DMS153 (cell line): Measurements from ENCODE around the gene SKAP2.
A peak's percentile ranks its signal among the peaks of the same experiment; 100 is the strongest.

Source experiments
- DNase-seq: peaks from one replicate; lab custom pipeline; 2025; lab: John Stamatoyannopoulos, UW

The SKAP2 gene

DNA sequence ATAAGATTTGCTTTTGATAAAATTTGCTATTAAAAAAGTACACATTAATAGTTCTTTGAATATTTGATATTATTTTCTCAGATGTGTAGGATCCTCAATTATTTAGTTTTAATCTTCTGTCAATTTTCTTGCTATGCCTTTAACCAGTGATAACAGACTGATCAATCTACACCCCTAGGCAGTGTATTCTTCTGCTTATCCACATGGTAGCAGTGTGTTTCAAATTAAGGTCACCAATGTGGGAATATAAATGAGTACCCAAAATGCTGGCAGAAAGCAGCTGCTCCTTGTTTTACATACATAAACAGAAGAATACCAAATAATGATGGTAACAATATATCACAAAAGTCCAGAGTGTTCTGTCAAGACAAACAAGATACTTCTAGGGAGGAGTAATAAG lies 87.0 kb downstream of the SKAP2 start:
- DNase-seq: no peak

DNA sequence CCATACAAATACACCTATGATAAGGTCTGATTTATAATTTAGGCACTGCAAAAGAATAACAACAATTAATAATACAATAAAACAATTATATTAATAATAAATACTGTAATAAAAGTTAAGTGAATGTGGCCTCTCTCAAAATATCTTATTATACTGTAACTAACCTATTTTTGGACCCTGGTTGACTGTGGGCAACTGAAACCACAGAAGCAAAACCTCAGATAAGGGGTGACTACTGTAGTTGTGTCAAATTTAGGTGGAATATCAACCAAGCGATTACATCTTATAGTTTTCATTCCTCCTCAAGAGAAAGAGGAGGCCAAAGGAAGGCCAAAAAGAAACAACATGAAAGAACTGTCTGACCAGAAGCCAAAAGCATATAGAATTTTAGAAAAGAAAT lies 103.9 kb downstream of the SKAP2 start:
- DNase-seq: no peak

DNA sequence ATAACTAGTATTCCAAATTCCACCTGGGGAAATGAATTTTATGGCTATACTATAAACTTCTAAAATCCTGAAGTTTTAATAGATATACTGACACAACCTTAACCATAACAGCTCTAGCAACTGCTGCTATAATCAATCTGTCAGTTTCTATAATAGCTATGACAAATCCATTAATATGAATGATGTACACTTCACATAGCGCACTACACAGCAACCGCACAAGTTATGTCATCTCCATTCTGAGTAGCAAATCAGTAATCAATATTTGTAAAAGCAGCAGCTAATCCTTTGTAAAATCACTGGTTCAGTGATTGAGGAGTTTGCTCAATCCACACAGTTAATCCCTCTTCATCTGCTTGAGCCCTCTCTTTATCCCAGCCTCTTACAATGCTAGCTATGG lies 105.3 kb downstream of the SKAP2 start:
- DNase-seq: no peak

DNA sequence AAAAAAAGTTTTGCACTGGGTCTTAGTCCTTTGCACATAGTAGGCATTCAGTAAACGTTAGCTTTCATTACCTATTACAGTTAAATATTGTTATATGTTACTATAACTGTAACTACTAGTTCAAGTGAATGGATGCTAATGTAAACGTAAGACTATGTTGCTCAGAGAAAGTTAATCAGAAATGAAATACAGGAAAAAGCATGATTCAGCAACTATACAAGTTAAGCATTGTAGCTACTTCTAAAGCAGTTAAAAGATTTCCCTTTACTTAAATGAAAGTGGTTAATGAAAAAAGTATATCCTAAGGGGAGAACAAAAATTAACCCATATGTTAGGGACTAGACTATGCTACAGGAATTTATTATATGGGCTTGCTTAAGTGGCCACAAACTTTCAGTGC lies 121.2 kb downstream of the SKAP2 start:
- no peak for DNase-seq

DNA sequence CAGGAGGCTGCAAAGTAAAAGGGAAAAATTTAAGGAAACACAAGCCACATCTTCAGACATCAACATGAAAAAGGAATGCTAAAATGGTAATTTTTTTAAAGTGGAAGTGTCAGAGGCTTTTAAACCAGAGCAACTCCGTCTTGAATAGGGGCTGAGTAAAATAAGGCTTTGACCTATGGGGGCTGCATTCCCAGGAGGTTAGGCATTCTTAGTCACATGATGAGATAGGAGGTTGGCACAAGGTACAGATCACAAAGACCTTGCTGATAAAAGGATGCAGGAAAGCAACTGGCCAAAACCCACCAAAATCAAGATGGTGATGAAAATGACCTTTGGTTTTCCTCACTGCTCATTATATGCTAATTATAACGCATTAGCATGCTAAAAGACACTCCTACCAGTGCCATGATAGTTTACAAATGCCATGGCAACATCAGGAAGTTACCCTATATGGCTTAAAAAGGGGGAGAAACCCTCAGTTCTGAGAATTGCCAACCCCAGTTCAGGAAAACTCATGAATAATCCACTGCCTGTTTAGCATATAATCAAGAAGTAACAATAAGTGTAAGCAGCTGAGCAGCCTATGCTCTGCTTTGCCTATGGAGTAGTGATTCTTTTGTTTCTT lies 128.3 kb downstream of the SKAP2 start:
- DNase-seq: no peak

DNA sequence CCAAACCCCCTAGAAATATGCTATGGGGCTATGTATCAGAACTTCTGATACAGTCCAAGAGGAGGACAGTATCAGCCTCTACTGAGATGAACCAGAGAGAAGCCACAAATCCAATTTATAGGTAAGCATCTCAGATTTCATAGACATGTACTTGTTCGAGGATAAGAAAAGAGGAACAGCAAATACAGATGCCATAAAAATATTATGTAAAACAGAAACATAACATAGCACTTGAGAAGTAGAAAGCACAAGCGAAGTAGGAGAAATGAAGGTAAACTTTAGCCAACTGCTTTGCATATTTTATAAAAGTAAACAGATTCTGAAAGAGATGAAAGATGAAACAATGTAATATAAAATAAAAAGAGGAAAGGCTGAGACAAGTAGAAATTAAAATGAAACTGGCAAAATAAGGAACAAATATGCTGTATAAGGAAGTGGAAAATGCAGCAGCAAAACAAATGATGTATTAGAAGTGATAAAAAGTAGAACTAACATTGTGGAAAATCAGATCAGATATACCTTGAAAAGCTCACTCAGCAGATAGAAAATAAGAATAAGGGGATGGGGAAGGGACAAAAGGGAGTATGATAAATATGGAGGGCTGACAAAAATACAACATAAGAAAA lies 135.1 kb downstream of the SKAP2 start:
- no peak for DNase-seq

DNA sequence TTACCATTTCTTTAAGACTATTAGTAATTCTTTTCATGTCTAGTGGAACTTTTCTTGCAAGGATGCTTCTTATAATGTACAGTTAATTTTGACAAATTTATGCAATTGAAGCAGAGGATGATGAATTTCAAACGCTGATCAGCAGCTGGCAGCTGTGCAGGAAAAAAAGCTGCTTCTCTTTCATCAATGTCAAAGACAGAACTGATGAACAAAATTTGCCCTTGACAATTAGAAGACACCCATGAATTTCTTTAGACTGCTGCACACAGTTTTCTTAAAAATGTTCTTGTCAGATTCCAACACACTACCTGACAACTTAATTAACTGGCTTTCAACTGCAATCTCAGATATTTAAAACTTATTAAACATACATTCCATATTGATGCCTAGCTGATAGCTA lies 138.3 kb downstream of the SKAP2 start:
- no peak for DNase-seq

DNA sequence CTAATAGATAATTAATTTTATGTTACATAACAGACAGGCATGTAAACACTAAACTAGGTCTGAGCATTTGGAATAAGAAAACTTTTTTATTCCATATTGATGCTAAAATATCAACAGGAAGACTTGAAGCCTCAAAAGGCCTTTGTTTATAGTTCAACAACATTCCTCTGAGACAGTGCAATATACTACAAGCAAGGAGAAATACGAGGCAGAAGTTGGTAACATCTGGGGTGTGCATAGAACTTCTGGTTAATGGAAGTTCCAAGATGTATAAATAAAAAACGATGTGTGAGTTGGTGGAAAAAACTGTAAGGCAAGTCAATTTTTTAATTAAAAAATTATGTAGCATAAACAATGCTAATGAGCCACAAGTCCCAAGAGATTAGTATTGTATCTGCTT lies 139.6 kb downstream of the SKAP2 start:
- DNase-seq: no peak

DNA sequence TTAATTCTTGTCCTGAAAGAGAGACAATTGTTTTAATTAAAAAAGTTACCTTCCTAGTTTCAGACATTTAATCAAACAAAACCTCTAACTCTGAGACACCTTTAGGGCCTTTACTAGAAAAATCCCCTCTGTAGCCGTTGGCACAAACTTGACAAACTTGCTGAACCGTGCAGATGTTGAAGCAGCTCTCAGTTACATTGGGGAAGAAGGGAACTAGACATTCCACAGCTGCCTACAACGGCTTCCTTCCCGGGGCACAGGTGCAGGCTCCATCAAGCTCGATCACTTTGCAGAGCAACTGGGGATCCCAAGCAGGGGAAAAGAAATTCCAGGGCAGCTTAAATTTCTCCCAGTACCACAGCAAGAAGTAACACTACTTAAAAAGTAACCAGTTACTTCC lies 141.3 kb downstream of the SKAP2 start:
- no peak for DNase-seq

DNA sequence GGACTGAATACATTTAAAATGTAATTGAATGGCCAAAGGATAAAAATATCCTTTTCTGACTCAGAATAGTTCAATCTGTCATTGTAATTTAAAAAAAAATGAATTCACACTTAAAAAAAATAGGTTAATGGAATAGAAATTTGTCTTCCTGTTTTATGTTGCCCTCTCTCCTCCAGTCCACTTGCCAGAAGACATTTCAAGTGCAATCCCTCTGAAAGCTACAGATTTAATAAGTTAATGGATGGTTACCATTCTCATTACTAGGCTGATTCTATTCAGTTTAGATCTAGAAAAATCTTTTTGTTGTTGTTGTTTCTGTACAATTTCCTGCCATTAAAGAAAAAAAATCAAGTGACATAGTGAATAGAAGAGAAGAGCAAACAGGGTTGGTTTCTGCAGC lies 142.9 kb downstream of the SKAP2 start:
- no peak for DNase-seq

DNA sequence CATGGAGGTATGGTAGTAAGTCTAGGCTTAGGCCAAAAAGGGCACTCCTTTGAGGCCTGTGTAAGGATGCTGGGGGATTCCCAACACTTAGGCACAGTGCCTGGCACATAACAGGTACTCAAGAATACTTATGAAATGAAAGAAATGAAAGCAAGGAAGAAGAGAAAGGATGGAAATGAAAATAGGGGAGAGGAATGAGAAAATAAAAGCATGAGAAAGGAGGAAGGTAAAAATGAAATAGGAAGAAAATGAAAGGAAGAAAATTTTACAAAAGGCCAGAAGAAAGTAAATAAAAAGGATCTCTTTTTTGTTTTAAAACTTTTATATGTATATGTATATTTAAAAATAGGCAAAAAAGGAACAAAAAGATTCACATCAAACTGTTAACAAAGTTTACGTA lies 146.3 kb downstream of the SKAP2 start:
- DNase-seq: no peak

DNA sequence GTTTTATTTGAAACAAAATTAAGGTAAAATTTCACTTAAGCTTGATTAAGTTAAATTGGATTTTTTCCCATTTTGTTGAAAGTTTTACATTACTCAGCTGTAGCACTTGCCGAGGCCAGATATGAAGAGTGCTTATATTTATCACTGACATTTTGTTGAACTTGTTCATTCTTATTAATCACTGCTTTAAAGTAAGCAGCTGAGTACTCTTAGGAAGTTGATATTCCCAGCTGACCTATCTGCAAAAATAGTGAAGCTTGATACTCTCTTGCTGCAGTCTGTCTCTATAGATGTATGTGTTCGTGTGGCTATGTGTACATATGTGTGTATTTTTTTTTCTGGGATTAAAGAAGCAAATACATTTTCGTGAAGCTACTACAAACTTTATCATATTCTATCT lies 150.0 kb downstream of the SKAP2 start:
- DNase-seq: no peak

DNA sequence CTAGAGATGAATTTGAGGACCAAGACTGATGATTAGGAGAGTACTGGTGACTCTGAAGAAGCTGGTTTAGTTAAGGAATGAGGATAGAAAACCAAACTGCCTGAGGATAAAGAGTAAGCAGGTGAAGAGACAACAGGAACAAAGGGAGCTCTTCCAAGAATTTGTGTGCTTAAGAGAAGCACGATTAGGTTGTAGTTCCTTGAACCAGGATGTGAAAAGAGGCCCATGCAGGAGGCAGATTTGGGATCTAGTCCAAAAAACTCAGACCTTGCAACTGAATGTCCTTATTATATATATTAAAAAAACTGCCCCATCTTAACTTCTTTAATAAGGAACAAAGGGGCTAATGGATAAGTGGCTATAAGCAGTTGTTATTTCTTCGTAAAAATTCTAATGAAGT lies 150.4 kb downstream of the SKAP2 start:
- no peak for DNase-seq

DNA sequence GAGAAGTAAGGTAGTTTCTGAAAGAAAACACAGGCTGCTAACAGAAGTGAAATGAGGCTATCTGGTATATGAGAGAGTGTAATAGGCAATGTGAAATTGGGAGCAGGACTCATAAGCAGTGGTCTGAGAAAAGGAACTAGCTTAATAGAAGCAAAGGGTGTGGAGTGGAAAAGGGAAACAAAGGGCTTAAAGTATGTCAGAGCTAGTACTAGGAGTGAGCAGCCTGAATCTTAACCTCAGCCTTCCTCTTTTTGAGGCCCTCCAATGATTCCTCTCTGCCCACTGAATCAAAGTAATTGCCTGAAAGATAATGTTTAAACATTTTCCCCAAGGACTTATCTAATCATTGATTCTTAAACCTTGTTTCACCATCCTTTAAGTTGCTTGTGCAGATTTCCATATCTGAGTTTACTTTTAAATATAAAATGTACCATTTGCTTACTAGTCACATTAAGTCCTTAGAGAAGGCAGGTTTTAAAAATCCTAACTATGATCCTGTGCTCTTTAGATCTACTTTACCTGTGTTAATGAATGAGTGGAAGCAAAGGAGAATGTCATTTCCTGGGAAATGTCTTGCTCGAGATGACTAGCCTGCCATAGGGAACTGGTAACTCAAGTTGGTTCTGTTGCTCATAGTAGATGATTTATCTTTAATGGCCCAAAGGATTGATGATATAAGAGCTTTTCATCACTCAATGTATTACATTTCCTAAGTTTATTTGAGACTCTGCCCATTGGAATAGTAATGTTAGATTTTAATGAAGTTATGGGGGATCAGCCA lies 155.0 kb downstream of the SKAP2 start:
- DNase-seq: no peak

DNA sequence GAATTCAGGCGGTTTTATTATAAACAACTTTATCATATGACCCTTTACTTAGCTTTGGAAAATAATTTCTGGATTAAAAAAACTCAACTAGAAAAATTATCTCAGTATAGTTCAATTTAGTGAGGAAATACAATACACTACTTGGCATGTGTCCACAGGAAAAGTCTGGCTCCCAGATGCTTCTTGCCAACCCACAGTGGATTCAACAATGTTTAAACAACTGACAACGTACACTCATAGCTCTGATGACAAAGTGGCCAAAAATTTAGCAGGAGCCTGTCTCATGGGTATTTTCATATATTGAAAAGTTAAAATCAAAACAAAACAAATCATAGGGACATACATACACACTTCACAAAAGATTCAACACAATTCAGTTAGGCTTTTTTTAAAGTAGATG lies 158.8 kb downstream of the SKAP2 start:
- DNase-seq: peak; percentile 63

DNA sequence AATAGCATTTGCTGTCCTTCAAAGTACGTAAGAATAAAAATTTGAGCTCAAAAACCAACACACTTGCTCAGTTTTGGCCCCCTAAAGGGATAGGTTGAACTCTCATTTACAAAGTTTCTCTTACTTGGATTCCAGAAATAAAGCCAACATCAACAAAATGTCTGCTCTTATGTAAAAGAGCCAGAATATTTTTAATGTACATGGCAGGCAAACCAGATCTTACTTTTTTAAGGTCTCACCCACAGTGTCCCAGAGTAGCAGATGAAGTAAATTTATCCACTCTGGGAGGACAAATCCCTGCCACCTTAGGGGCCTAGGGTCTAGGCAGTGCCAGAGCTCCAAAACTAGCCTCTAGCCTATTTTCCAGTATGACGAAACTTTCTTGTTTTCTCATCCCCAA lies 159.6 kb downstream of the SKAP2 start:
- DNase-seq: no peak

DNA sequence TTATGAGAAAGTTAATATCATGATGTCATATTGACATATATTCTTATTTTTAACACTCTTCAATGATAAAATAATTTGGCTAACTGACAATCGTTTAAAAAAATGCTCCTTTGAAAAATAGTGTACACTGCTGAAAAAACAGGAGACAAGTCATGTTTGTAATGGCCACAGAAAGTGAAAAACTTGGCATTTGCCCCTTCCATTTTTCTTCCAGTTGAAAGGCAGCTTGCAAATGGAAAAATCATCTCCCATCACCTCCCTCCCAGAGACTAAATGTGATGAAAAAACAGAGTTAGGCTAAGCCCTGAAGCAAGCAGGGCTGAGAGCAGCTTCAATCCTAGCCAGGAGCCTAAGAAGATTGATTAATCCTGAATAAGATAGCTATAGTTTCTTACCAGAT lies 160.4 kb downstream of the SKAP2 start:
- no peak for DNase-seq

DNA sequence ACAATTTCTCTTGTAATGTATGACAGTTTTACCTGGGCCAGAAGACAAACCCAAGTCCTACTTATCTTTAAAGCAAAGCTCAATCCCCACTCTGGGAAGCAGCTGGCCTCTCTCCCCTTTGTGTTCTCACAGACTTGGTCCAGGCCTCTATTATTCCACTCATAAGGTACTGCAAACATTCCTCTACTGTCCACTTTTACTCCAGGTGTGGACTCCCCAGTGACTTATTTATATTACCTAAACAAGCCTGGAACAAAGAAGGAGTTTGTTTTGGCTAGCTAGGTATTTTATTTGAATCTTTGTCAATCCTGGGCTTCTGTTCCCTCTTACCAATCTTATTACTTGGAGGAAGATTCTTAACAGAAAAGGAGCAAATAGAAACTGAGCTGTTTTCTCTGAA lies 163.5 kb downstream of the SKAP2 start:
- DNase-seq: no peak

DNA sequence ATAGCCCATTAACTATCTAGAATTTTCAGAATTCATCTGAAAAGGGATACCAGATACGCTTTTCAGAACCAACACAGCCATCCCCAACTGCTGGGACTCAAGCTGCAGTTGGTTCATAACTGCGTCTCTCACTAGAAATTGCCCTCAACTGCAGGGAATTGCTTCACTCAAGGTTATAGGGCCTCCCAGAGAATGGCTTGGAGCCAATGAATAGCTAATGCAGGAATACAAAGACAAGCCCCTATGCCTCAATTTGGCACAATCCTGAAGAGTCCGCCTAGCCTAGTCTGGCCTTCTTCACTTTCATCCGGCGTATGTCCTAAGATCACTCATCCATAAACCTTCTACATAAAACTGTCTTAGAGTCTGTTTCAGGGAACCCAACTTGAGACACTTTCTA lies 164.0 kb downstream of the SKAP2 start:
- no peak for DNase-seq

DNA sequence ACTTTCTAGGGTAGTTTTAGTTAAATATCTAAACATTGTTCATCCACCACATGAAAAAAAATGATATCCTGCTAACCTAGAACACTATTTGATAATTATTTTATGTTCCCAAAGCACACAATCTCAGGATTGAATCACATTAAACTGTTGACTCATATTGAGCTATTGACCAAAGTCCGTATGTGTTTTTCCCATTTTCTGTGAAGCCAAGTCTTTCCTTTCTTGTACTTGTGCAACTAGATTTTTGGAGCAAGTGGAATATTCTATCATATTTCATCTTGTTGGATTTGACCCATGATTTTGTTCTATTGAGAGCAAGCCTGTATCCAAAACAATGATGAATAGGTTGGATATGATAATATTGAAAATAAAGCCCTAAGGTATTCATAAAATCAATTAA lies 164.6 kb downstream of the SKAP2 start:
- no peak for DNase-seq

DNA sequence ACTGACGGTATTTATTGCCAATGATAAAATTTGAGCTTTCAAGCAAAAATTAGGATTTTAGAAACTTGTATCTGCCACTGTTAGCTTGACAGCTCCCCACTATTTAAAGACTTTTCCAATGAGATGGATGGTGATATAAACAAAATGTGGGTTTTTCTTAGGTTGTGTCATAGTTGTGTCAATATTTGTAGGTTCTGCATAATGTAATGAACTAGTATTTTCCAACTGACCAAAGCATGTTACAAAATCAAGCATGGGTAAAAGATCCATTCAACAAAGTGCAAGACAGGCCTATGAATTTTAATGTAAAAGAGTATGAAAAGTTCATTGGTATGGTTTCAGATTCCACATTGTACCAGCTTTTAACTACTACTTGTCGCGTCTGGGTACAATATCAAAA lies 165.6 kb downstream of the SKAP2 start:
- DNase-seq: no peak

DNA sequence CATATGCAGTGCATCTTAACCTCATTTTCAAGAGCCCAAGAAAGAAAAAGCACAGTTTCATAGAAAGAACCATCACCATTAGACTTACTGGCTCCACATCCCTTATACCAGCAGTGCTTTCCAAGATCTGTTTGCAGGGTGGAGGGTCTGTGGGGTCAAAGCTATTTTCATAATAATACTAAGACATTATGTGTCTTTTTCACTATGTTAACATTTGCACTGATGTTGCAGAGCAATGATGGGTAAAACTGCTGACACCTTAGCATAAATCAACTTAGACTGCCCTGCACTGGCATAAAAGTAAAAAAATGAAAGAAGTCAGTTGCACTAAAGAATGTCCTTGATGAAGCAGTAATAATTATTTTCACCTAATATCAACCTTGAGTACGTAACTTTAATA lies 166.2 kb downstream of the SKAP2 start:
- no peak for DNase-seq

DNA sequence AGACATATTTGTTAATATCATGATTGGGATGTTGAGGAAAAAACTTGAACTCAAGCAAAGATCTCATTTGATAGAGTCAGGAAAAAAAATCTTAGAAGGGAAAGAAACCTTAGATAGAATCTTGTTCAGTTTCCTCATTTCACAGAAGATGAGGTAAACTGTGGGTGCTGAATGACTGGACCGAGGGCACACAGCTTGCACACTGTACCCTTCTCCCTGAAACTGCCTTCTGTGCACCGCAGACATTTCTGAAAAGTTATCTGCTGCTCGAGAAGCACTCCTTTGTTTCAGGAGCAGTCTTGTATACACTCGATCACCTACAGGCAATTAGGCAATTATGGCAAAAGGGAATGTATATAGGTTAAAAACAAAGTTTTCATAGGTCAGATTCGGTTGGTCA lies 167.4 kb downstream of the SKAP2 start:
- no peak for DNase-seq

DNA sequence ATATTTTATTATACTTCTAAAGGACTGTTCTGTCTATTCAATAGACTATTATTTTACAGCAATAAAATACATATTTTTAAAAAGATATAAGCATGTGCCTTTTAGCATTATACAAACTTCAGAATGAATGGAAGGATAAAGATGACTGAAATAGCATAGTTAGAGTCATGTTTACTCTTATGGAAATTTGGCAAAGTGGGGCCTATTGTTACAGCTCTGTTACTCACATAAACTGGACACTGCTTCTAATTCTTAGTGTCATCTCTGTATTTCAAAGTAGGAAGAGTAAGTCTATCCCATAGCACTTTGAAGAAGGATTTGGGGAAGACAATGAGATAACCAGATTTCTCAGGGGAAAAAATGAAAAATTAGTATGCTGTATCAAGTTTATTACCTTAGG lies 168.2 kb downstream of the SKAP2 start:
- DNase-seq: no peak
